TTC549 (cell line): ENCODE measurements around the gene CDCA4.

Experiments used
- FAIRE-seq: peaks from 2 replicates; lab custom pipeline; 2012; peaks lifted over from hg19 to GRCh38; lab: Jason Lieb, UNC

CDCA4 gene

DNA sequence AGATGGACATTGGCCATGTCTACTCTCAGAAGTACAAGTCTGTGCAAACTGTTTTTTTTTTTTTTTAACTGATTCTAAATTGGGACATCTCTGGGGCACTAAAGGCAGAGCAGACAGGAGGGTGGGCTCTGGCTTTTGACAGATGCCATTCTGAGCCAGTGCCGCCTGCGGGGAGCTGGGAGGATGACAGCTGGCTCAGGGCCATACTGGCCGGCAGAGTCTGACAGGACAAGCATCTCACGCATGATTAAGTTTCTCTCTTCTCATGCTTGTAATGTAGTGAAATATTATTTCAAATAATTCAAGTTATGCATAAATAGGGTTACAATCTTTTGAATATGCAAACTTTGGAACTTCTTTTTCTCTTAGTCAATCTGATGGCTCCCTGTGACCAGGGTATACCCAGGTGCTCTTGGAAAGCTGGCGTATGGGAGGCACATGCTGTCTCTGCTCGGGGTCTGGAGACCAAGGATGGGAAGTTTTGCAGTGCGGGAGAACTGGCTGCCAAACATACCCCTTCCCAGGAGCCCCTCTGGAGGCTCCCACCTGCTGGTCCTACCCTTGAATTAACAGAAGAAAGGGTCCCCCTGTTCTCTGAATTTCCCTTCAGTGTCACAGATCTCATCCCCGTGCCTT, 7.6 kb downstream of the CDCA4 start:
- no peak for FAIRE-seq

DNA sequence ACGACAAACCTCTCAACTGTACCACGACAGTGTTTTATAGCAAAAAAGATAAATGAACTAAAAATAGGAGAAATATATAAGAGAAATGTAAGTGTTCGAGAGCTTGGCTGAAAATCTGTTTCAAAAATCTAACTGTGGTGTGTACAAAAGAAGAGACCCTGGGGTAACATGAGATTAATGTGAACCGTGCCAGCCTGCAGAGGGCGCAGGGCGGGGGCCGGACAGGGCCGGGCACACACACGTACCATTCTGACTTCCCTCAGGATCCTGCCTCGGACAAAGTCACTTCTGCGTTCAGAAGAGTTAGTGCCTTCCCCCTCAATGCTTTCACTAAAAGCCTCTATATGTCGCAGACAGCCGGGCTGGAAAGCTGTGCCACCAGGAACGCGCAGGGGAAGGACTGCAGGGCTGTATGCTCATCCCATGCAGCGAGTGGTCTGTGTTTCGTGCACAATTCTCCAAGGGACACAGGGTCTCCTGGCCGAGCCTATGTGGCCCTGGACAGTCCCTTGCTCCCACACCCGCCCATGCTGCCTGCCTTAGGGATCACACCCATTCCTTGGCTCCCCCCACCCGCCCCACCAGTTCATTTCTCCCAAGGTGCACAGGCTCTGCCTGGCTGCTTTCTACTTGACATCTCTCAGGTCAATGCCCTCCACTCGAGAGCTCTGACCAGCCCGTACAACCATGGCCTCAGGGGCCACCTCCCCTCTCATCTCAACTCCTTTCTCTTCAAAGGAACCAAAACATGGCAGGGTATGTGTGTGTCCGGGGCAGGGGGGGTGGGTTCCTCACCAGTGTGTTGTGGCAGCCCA, 8.5 kb downstream of the CDCA4 start:
- no peak for FAIRE-seq

DNA sequence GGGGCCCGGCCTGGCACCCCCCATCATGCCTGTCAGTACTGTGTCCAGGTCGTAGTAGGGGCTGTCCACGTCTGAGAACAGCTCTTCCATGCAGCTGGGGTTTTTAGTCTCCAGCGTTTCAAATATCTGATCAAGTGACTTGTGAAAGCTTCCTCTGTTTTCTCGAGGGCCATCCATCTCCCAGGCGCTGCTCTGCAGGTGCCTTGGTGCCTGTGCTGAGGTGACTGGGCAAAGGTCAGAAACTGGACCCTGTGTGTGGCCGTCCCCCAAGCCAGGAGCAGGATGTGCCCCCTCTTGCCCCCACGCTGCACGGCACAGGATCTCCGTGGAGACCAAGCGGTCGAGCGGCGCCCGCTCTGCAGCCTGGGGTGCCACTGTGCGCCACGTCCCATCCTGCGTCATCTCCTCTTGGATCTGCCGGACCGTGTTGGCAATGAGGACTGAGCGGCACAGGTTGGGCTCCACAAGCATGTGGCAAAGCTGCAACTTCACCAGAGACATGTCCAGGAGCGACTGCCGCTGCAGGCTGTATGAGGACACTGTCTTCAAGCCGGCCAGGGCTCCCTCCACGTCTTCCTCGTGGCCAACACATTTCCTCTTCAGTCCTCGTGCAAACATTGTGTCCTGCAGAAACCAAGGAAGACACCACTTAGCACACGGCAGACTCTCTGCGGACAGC, 9.4 kb downstream of the CDCA4 start:
- FAIRE-seq = no peak

DNA sequence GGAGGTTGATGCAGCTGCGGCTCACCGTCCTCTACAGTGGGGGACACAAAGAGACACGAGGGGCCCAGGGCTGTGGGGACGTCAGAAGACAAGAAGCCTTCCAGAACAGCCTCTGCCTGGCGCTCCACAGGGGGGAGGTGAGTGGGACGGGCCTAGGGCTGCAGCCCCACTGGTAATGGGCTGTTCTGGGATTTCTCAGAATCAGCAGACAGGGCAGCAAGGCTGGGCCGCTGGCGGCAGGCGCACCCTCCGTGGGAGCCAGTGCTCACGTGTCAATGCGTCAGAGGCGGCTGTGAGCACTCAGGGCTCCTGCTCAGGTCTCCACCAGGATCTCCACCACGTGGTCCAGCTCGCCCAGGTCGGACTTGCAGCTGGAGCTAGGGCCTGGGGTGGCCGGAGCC, 10.0 kb downstream of the CDCA4 start:
- FAIRE-seq = no peak

DNA sequence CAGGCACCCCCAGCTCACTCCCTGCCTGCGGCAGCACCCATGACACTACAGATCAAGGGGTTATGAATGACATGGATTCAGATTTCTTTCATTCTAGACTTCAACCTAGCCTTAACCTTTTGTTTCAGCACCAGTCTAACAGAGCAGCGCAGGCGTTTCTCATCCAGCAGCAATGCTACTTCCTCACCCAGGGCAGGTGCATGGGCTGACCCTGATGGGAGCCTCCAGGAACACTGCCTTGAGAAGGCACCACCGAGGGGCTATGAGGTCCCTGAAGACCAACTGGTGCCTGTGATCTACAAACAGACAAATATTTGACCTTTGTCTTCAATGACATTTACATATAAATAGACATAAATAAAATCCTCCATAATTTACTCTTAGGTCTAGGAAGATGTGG, 10.8 kb downstream of the CDCA4 start:
- no peak for FAIRE-seq

DNA sequence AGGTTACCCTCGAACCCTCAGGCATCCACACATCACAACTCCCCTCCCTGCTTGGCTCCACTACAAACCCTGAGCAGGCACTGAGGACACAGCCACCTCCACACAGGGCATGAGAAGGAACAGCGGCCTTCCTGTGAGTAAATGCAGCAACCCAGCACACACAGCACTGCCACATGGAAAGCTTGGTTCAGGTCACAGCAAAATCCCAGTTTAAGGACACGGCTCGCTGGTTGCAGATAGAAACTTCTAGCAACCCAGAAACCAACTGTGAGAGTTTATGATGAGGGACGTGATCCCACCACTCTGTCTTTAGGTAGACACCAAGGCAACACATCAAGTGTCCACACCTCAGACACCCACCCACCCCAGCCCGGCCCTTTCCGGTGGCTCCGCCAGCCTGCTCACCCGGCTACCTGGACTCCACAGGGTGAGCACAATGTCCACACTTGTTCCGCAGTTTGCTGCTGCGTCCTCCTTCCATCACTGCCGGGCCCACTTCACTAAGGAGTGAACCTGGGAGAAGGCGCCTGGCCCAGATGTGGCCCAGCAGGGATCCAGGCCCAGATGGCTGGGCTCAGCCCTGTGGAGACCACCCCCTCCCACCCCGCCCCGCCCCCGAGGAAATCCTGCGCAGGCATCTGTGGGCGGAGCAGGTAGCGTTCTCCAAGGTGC, 13.2 kb downstream of the CDCA4 start:
- no peak for FAIRE-seq

DNA sequence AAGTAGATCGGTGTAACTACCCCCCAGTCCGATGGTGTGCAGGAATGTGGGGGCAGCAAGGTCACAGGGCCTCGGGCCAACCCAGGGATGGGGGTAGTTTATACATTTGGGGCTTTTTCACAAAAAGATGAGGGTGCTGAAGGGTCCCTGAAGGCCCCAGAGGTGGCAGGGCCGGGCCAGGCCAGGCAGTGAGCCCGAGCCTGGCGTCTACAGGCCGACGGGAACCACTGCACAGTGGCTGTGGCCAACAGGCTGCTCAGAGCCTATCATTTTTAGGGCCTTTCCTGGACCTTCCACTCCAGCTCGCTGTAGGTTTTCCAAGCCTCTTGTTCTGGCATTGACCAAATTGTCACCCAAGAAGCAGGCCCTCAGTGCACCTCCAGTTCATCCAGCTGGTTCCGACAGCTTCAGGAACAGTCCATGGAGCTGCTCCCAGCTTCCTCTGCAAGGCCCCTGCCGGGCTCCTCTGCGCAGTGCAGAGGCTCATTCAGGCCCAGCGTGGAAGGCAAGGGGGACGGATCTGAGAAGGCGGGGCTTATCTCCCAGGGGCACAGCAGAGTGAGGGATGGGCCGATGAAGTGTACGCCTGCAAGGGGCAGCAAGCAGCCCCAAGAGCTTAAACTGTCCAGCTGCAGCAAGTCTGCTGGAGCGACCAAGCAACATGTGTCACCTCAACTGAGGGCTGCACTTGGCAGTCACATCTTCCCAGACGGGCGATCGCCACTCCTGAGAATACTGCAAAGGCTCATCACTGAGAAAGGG, 13.9 kb downstream of the CDCA4 start:
- FAIRE-seq = no peak

DNA sequence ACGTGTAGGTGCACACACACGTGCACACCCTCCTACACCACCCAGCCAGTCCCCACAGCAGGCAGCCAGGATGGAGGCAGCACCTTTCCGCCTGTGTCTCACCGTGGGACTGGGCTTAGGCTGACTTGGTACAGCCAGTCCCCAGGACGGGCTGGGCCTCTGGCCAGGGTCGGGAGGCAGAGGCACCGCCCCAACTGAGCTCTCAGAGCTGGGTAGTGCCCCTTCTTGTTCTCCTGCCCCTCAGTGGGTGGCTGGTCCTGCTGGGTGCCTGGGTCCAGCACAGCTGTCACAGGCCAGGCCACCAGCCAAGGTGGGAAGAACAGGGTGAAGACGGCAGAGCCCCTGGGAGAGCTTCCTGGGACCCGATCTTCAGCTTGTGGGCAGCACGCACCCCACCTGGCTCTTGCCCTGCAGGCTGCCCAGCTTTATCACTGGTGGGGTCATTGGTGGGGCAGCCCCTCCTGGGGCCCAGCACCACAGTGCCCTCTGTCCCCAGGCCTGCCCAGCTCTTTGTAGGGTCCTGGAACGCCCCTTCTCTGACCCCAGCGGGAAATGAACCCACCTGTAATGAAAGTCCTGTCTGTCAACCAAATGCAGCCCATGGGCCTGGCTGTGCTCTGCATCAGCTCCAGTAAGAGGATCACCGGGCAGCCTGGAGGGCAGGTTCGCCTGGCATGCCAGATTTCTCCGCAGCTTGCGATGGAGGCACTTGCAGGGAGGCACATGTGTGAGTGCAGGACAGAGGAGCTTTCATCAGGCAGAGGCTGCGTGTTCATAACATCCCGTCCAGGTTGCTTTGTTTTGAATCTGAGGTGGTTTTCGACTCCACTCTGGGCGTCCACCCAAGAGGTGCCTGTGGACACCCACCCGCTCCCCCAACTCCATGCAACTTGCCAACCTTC, 14.7 kb downstream of the CDCA4 start:
- no peak for FAIRE-seq

DNA sequence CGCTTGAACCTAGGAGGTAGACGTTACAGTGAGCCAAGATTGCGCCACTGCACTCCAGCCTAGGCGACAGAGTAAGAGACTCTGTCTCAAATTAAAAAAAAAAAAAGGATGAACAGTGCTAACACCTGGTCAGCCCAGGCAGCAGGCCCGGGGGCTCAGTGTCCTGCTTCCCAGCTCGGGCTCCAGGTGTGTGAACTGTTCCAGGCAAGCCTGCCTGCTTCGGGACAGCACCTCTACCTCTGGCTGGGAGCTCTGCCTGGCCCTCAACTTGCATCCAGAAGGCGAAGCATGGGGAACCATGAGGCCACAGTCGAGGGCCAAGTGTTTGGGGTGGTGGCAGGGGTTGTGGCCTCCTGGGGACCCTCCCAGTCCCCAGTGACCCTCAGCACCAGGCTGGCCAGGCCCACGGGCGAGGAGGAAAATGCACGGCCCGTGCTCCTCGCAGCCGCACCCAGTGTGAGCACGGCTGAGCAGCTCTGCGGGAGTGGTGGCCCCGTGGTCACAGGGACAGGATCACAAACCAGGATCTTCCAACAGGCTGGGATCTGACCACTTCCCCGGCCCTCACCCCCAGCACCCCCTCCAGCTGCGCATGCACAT, 15.5 kb downstream of the CDCA4 start:
- no peak for FAIRE-seq

DNA sequence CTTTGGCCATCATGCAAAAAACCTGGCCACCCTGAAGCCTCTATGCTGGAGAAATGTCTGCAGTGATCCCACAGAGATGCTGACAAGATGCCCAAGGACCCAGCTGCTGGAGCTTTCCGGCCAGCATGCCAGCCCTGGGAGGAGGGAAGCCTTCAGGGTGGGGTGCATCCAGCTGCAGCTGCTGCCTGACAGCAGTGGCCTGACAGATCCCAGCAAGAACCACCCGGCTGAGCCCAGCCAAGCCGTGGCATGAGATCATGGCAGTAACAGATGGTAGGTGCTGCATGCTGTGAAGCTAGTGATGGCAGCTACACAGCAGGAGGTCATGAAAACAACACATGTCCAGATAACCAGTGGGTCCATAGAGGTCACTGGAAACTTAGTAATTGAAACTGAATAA, 21.5 kb downstream of the CDCA4 start:
- no peak for FAIRE-seq

DNA sequence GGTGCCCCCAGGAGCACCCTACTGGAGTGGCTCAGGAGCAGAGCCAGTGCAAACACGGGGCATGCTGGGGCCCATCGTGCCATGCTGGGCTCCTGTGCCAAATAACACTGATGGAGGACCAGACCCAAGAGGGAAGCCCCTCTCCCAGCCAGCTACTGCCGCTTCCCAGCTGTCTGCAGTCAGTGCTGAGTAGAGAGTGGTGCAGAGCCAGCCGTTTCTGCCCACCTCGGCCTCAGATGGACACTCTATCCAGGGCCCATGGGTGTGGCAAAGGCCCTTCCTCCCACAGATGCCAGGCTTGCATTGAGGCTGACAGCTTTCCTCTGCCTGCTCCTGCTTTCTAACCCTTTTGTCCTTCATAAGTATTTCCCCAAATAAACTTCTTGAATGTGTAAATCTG, 22.1 kb downstream of the CDCA4 start:
- no peak for FAIRE-seq

DNA sequence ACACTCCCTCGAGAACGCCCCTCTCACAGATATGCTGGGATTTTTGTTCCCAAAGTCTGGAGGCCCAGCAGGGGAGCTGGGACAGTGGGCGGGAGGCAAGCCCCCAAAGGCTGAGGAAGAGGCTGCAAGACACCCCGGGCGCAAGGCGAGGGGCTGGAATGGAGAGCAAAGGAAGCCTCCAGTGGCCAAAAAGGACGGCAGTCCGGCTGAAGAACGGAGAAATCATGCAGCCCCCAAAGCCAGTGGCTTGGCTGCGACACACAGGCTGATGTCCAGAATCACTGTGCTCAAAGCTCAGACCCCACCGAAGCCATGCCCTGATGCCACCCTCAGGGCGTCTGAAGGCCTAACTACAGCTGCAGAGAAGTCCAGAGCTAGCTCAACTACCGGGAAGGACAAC, 24.4 kb downstream of the CDCA4 start:
- FAIRE-seq = no peak

DNA sequence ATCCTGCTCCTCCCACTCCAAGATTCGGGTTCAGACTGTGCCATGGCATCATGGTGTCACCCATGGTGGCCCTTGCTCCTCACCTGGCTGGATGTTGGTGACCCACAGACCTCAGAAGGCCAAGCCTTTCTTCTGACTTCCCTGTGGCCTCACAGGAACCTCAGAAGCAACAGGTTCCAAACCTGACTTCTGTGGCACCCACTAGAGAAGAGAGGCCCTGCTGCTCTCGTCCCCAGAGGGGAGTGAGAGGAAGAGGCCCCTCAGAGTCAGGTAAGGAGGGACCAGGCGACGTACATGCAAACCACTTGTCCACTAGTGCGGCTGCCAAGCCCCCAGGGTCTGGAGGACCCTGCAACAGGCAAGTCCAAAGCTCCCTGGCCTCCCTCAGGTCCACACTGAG, 24.9 kb downstream of the CDCA4 start:
- FAIRE-seq = no peak

DNA sequence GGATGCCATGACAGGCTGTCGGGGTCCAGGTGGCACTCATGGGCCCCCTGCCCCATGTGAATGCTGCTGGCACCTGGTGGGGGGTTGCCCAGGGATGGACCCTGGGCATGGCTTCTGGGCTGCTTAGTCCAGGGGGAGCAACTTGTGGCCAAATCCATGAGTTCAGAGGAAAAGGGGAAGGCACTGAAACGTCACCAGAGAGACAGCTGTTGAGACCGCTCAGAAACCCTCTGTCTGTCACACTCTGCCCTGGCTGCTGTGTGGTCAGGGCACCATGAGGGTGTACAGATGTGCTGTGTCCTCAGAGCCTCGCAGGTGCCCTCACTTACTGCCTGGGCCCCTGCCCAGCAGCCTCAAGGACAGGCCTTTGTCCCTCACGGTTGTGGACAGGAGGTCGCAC, 25.9 kb downstream of the CDCA4 start:
- FAIRE-seq = no peak

DNA sequence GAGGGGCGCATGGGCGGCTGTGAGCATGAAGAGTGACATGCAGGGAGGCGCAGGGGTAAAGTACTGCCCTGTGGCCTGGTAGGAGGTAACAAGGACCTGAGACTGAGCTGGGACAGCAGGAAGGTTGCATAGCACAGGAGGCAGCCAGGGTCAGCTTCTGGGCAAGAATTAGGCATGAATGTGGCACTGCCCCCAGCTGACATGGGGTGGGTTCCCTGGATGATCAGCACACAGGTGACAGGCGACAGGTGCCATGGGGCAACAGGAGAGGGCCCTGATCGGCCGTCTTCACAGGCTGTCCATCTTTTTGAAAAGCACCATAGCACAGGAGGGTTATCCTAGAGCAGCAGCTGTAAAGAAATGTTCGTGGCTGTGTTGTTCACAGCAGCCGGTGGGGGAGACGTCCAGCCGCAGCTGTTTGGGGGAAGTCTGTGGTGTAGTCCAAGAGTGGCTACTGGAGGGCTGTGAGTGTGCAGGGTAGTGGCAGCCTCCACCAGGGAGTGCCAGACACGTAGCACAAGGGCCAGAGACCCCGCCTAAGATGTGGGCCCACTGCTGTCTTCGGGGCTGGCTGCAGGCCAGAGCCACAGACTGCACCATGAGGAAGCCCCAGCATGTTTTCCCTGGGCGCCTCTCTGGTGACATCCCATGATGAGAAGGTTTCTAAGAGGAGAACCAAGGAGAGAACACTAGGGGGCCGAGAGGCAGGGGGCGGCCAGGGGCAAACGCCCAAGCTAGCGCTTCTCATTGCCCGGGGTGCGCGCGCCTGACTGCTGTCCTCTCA, 26.9 kb downstream of the CDCA4 start:
- no peak for FAIRE-seq

DNA sequence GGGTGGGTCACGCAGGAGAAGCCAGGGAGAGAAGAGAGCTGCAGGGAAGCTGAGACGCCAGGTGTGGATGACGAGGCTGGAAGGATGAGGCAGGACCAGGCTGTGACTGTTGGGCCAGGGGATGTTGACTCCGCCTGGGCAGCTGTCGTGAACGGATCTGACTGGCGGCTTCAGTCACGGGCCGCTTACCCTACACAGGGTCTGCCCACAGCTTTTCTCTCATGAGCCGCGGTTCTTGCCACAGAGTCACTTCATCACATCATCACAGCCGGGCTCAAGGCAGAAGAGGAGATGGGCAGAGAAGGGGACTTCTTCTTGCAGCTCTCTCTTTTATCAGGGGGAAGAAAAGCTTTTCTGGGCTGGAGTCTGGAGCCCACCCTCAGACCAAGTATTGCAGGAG, 27.6 kb downstream of the CDCA4 start:
- FAIRE-seq = no peak

DNA sequence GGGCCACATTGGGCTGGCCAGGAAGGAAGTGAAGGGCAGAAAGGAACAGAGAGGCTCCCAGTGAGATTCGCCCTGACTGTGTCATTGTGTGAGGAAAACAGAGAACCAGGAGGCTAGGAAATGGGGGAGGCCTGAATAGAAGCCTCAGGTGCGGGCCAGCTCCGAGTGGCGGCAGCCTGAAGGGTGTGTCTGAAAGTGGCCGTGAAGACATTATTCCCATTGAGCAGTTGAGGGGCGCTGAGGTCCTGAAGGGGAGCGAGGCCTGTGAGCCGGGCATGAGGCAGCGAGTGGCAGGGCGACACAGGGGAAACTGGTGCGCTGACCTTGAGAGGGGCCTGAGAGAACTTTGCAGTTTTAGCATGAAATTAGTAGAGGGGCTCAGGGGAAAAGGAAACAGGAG, 28.4 kb downstream of the CDCA4 start:
- FAIRE-seq = no peak

DNA sequence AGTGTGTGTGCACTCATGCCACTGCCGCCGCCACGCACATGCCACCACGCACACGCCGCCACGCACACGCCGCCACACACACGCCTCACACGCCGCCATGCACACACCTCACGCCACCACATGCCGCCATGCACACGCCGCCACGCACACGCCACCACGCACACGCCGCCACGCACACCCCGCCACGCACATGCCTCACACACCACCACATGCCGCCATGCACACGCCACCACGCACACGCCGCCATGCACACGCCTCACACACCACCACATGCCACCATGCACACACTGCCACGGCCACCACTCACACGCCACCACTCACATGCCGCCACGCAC, 29.0 kb downstream of the CDCA4 start:
- no peak for FAIRE-seq

DNA sequence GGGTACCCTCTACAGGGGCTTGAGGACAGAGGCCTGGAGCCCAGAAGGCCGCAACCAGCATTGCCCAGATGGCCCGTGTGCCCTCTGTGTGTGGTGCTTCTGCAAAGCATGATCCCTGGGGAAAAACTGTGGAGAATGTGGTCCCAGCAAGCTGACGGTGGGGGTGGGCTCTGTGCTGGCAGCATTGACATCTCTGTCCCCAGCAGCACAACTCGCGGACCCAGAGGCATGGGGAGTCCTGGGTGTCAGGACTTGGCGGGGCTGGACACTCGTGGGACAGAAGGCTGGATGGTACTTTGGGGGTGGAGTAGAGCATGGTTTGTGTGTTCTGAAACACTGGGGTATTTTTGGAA, 31.0 kb downstream of the CDCA4 start:
- FAIRE-seq = no peak

DNA sequence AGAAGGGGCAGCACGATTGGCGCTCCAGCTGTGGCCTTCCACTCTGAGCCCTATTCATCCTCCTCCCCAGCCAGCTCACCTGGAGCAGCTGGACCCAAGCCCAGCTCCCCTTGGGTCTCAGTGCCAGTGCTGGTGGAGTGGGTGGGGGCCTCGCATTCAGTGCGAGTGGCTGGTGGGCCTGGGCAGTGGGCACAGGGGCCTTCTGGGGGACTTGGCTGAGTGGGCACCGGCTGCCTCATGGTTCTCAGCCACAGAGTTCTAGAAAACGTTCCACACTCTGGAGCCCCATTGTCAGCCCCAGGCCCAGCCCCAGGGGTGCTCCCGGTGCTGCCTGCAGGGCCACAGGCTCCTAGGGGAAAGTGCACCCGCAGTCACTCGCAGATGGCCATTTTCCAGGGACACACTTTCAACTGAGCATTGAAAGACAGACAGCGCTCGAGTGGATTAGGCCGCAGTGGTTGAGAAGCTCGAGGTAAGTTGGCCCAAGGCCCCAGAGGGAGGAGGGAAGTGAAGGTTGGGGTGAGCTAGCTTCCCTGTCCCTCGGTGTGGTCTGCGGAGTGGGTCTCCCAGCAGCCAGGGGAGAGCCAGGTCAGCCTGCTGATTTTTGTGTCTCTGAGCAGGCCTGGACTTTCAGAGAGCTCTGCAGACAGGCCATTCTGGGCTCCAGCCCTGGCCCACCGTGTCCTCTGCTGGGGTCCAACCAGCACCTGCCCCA, 31.5 kb downstream of the CDCA4 start:
- no peak for FAIRE-seq
